ENCODE results near the gene NEK10.

The NEK10 gene

GRCh38 chr3:27228805-27229204 lies 140.4 kb downstream of the NEK10 start:
- DNase-seq (ENCODE audit: low read depth) = no peak

GRCh38 chr3:27224197-27224596 lies 145.0 kb downstream of the NEK10 start:
- DNase-seq (ENCODE audit: low read depth) = peak; percentile 18

GRCh38 chr3:27221264-27221932 lies 147.8 kb downstream of the NEK10 start:
- DNase-seq (ENCODE audit: low read depth) = no peak

GRCh38 chr3:27220166-27220565 lies 149.0 kb downstream of the NEK10 start:
- no peak for DNase-seq (ENCODE audit: low read depth)

GRCh38 chr3:27219127-27219845 lies 149.9 kb downstream of the NEK10 start:
- no peak for DNase-seq (ENCODE audit: low read depth)

- no peak for DNase-seq (ENCODE audit: low read depth)
These were observed 152.1 kb downstream of the NEK10 start for GRCh38 chr3:27216955-27217552.

GRCh38 chr3:27216295-27216855 lies 152.8 kb downstream of the NEK10 start:
- no peak for DNase-seq (ENCODE audit: low read depth)

- no peak for DNase-seq (ENCODE audit: low read depth)
These were observed 155.7 kb downstream of the NEK10 start for GRCh38 chr3:27213450-27213849.

- DNase-seq (ENCODE audit: low read depth) = no peak
These were observed 159.4 kb downstream of the NEK10 start for GRCh38 chr3:27209617-27210264.

- no peak for DNase-seq (ENCODE audit: low read depth)
These were observed 160.1 kb downstream of the NEK10 start for GRCh38 chr3:27208961-27209616.

GRCh38 chr3:27202959-27203358 lies 166.2 kb downstream of the NEK10 start:
- DNase-seq (ENCODE audit: low read depth) = no peak

GRCh38 chr3:27201492-27201891 lies 167.7 kb downstream of the NEK10 start:
- DNase-seq (ENCODE audit: low read depth) = no peak

- DNase-seq (ENCODE audit: low read depth) = no peak
These were observed 168.3 kb downstream of the NEK10 start for GRCh38 chr3:27200721-27201489.

GRCh38 chr3:27194861-27195483 lies 174.2 kb downstream of the NEK10 start:
- no peak for DNase-seq (ENCODE audit: low read depth)

GRCh38 chr3:27193056-27193455 lies 176.1 kb downstream of the NEK10 start:
- no peak for DNase-seq (ENCODE audit: low read depth)

GRCh38 chr3:27186013-27186412 lies 183.2 kb downstream of the NEK10 start:
- DNase-seq (ENCODE audit: low read depth) = no peak

GRCh38 chr3:27185231-27185989 lies 183.8 kb downstream of the NEK10 start:
- DNase-seq (ENCODE audit: low read depth) = no peak

GRCh38 chr3:27184261-27184660 lies 184.9 kb downstream of the NEK10 start:
- no peak for DNase-seq (ENCODE audit: low read depth)

GRCh38 chr3:27176256-27176655 lies 192.9 kb downstream of the NEK10 start:
- DNase-seq (ENCODE audit: low read depth) = no peak

GRCh38 chr3:27174530-27174929 lies 194.7 kb downstream of the NEK10 start:
- DNase-seq (ENCODE audit: low read depth) = no peak
